22Rv1 (cell line): Measurements from ENCODE around the gene CDAN1.

Source experiments
- H3K27ac ChIP-seq: fragments of 450-650 bp; 2 replicates; pipeline ENCODE4 v1.5.1; 2017
- CTCF ChIP-seq: fragments of 450-650 bp; IDR thresholded peaks from 2 replicates; pipeline ENCODE4 v1.5.1; 2017; ENCODE audit warnings: mild to moderate bottlenecking
- ZFX ChIP-seq: fragments of 450-650 bp; IDR thresholded peaks from 2 replicates; pipeline ENCODE4 v1.6.1; 2017; ENCODE audit warnings: antibody characterized with exemption, borderline replicate concordance

Gene CDAN1

GRCh38 chr15:42719043-42719442 lies 17.9 kb downstream of the CDAN1 start:
- no peak overlapping the region for H3K27ac ChIP-seq
- TF ChIP-seq ZFX = no peak
- no peak for TF ChIP-seq CTCF

GRCh38 chr15:42716626-42717025 lies 20.3 kb downstream of the CDAN1 start:
- TF ChIP-seq ZFX (no peak), CTCF (no peak)
- no peak overlapping the region for H3K27ac ChIP-seq

GRCh38 chr15:42716125-42716524 lies 20.8 kb downstream of the CDAN1 start:
- no peak overlapping the region for H3K27ac ChIP-seq
- no peak for TF ChIP-seq CTCF
- TF ChIP-seq ZFX = no peak

GRCh38 chr15:42712584-42712983 lies 24.3 kb downstream of the CDAN1 start:
- TF ChIP-seq ZFX (no peak), CTCF (no peak)
- H3K27ac ChIP-seq = no peak overlapping the region

GRCh38 chr15:42711746-42712145 lies 25.2 kb downstream of the CDAN1 start:
- H3K27ac ChIP-seq = no peak overlapping the region
- TF ChIP-seq CTCF = no peak
- no peak for TF ChIP-seq ZFX

- TF ChIP-seq CTCF (no peak), ZFX (no peak)
- H3K27ac ChIP-seq = no peak overlapping the region
These were observed 26.3 kb downstream of the CDAN1 start for GRCh38 chr15:42710662-42711061.

- no peak overlapping the region for H3K27ac ChIP-seq
- no peak for TF ChIP-seq CTCF
- no peak for TF ChIP-seq ZFX
These were observed 28.9 kb downstream of the CDAN1 start for GRCh38 chr15:42707873-42708544.
